ENCODE results near the gene SOWAHA.

Gene SOWAHA

DNA sequence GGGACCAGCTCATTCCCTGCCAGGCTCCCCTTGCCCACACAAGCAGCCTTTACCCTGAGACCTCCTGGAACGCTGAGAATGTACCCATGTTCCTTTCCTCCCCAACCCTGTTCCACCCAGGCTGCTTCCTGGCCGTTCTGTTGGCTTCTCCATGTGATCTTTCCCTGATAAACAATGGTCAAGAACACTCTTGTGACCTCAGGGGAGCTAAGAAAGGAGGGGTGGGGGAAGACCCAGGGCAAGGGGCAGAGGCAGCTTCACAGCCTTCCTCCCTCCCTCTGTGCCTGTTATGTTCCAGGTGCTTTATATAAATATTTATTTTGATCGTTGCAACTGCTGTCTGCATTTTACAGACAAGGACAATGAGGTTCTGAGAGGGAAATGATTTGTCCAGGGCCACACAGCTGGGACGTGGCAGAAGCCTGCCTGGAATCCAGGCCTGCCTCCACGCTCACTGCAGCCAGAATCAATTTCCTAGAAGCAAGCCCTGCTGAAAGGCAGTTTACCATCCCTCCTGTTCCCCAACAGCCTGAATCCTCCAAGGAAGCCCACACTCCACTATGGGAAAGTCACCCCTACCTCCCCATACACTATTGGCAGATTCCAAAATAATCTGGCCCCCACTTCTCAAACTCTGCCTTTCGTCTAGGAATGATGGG, 13.5 kb downstream of the SOWAHA start:
- no peak for DNase-seq (ENCODE audit: low spot score)

DNA sequence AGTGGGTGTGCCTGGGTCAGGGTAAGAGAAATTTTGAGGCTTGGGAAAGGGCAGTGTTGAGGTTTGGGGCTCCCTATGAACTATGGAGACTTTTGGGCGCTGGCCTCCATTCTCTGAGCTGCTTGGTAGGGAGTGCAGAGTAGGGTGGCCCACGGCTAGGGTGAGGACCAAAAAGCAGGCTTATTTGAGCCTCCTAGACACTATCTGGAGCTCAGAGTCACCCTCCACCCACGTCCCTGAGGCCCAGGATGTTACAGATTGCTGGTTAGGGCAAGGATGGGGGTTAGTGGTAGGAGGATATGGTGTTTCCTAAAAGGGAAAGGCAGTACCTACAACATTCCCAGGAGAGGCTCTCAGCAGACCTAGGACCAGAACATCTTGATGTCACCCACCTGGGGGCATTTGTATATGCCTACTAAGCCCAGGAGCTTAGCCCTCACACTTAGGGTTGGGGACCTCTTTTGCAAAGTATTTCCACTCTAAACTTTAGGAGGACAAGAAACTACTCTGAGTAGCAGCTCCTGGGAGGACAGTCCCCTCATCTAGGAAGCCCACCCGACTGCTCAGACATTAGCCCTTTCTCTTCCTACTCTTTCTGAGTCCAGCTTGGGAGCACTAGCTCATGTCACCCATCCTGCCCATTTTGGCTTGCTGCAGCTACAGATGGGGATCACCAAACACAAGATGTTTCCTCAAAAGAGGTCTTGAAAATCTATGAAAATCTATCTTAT, 15.0 kb downstream of the SOWAHA start:
- DNase-seq (ENCODE audit: low spot score) = no peak

DNA sequence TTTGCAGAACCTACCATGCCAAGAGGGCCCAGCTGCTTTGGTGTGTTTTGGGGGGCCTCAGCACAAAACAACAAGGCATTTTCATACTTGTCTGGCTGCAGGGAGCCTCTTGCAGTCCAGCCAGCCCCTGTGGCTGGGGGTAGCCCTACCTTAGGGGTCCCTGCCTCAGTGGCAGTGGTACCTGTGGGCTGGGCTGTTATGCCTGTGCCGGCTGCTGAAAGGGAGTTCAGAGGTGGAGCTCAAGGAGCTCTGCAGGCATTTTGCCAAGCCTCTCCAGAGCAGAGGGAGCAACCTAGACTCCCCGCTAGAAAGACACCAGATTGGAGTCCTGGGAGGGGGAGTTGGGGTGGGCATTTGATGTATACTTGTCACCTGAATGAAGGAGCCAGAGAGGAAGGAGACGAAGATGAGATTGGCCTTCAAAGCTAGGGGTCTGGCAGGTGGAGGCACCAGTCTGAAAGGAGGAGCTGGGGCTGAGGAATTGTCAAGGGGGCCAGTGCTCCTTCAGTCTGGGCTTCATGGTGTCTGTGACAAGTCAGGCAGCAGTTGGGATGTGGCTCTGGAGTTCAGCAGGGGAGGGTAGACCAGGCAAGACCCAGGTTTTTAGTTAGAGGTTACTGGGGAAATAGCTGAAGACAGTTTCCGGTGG, 15.9 kb downstream of the SOWAHA start:
- no peak for DNase-seq (ENCODE audit: low spot score)

DNA sequence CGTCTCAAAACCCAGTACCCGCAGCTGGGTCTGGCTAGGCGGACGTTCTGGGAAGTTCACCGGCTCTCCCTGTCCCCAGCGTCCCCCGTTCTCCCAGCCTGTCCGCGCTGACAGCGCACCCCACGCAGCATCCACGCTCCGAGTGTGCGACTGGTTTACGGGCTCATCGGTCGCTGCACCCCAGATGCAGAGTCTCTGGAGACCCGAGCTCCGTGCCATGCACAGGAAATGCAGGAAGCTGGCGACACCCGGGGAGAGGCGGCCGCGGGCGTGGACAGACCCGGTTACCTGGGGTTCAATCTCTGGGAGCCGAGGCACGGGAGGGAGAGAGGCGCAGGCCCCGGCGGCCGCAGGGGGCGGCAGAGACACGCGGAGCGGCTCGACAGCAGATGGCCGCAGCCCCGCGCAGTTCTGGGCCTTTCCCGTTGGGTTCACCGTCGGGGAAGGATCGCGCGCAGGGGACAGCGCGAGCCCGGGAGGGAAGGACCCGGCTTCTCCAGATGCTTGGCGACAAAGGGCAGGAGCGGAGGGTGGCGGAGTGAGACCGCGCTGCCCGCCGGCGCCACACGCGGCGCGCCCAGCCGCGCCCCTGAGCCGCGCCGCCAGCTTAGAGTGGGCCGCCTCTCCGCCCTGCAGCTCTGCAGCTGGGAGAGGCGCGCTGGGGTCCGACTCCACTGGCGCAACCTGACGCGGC, 16.8 kb downstream of the SOWAHA start:
- DNase-seq (ENCODE audit: low spot score) = peak; percentile 94

DNA sequence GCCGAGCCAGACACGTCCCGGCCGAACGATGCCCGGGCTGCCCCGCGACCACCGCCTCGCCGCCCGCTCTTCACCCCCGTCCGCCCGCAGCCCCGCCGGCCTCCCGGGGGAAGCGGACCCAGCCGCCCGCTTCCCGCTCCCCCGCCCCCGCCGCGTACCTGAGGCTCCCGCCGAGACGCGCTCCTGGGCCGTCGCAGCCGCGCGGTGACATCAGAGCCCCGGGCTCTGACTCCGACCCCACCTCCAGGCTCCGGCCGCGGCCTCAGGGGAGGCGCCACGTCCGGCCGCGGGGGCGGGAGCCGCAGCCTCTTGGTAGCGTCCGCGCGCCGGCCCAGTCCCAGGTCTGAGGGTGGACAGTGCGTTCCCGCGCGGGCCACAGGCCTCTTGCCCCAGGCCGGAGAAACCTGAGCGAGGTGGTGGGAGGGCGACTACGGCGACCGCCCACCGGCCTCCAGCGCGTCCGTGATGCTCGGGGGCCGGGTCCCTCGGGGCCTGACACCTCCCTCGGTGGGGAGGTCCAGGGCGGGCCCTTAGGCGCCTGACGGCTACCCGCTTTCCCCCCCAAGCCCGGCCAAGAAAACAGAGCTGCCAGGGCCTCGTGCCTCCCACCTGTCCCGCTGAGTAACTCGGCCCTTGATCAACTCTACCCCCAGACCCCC, 17.5 kb downstream of the SOWAHA start, which contains the start of gene SHROOM1:
Gene SHROOM1 (minus strand): TSS at position 212 of the 659 bp plus-strand sequence. CDS start 4,507 bp downstream, outside the sequence.
- peak; percentile 88 for DNase-seq (ENCODE audit: low spot score)

DNA sequence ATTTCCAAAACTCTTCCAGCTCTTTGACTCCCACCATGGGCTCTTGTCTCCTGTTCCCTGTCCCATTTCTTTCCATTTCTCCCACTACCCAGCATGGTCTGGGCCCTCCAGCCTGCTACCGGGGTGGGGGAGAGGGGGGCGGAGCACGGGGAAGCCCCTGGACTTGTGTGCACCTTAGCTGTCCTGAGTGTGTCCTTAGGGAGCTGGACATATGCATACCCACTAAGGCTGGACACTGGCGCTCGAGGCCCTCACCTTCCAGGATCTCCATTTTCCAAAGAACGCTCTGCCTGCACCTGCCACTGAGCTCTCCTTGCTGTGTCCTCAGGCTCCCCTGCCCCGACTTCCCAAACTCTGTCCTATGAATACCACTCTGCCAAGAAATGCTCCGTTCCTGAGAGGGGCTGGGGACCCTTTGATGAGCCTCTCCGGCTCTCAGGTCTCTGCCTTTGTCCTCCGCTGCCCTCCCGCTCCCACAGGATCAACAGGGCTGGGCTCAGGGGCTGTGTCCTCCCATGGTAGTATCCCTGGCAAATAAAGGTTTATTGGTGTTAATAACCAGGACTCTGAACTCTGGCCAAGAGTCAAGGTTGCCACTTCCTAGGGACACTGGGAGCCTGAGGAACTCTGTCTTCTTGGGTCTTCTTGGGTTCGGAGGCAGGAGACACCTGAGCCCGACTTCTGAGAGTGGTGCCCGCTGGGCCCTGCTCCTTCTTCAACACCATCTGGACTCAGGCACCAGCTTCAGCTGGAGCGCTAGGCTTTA, 18.2 kb downstream of the SOWAHA start:
- no peak for DNase-seq (ENCODE audit: low spot score)

DNA sequence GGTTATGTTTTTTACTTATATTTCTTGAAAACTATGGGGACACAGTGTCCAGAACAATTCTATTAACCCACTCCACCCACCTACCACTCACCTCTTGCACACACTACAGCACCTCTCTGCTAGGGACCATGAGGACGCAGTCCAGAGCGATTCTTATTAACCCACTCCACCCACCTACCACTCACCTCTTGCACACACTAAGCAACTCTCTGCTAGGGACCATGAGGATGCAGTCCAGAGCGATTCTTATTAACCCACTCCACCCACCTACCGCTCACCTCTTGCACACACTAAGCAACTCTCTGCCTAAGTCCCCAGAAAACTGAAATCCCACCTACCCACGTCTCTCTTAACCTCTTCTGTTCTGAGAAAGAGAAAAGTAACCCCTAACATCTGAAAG, 19.5 kb downstream of the SOWAHA start:
- no peak for DNase-seq (ENCODE audit: low spot score)

DNA sequence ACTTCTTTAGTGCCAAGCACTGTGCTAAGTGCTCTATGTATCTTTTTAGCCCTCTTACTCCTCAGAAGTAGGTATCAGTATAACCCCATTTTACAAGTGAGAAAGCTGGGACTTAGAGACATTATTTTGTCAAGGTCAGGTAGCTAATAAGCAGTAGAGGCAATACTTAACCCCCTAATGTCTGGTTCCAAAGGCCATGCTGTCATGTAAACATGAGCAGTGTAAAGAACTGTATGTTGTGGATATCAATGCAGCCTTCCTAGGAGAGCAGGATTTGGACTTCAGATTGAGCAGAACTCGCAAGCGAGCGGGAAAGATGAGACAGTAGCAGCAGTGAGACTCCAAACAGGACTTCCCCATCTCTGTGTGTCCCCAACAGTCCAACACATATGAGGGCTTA, 21.0 kb downstream of the SOWAHA start:
- DNase-seq (ENCODE audit: low spot score) = no peak

DNA sequence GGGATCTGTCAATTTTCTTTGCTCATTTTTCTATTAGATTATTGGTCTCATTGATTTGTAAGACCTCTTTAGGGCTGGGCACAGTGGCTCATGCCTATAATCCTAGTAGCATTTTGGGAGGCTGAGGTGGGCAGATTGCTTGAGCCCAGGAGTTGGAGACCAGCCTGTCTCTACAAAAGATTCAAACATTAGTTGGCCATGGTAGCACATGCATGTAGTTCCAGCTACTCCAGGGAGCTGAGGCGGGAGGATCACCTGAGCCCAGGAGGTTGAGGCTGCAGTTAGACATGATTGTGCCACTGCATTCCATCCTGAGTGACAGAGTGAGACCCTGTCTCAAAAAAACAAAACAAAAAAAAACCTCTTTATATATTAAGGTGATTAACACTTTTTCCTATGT, 23.8 kb downstream of the SOWAHA start:
- DNase-seq (ENCODE audit: low spot score) = no peak

DNA sequence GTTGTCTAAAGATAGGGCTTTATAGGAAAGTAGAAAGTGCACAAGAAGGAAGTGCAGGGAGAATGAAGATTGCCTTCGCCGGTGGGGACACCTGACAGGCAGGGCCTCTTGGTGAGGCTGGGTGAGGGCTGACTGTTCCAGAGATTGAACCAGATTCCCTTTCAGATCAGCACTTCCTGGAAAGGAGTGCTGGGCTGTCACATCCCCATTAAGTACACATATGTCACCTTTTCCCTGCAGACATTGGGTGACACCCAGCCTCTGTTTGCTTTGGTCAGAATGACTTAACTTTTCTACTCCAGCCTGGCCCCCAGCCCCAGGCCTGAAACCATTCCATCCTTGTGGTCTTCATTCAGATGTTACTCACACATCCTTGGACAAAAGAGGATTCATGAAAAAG, 24.8 kb downstream of the SOWAHA start:
- DNase-seq (ENCODE audit: low spot score) = no peak

DNA sequence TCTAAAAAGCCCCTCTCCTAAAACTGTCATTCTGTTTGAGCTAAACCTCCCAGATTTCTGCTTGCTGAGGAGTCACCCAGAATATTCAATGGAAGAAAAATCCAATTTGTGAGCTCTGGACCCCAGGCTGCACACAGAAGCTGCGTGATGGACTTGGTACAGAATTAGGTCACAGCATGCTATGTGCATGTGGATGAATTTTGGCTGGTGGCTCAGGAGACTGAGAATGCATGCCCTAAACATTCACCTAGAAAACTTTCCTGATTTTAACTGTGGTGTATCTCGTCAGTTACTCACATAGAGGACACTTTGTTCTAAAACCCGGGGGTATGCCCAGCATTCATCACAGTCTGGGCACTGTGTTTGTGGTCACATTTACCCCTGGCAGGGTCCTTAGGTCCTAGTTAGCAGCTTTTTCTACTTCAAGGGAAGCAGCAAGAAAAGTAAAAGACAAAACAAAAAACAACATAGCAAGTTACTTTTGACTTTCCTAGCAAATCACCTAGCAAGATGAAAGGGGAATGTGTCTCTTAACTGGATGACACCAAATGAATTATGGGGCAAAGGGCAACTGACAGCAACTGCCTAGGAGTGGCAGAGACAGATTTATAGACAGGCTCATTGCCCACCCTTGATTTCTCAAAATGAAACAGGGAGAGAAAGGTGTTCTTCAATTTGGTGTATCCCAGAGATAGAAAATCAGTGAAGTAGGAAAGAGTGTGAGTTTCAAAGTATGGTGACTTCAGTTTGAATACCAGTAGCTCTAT, 25.6 kb downstream of the SOWAHA start:
- DNase-seq (ENCODE audit: low spot score) = no peak

DNA sequence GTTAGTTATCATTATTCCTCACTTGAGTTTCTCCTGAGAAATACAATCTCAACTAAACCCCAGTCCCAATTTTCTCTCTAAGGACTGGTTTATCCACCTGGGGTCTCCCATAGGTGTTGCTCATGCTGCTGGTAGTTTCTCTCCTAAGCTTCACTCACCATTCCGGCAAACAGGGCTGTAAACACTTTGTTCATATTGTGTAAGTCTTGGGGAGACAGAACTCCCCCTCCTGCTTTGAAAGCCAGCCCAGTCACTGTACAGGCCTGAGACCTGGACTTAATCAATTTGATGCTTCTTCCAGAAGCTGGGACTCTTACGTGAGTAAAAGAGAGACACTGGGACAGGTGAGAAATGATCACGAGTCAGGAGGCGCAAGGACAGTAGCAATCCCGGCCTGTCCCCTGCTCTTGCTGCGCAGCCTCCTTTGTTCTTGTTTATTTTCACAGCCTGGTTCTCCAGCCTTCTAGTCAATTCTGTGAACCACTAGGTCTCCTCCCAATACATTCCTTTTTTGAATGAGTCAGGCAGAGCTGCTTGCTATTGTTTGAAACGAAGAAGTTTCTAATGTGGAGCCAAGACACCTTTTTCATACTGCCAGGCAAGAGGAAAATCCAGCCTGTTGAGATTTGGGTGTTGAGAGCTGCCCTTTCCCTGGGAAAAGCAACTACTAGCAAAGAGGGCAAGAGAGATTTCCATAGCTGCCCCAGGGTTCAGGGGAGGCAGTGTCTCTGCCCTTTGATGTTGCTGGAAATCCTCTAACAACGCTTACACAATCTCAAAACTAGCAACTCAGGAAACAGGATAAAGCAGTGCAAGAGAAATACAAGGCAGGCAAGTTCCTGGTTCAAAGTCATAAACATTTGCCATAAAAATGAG, 26.6 kb downstream of the SOWAHA start:
- DNase-seq (ENCODE audit: low spot score) = peak; percentile 68

DNA sequence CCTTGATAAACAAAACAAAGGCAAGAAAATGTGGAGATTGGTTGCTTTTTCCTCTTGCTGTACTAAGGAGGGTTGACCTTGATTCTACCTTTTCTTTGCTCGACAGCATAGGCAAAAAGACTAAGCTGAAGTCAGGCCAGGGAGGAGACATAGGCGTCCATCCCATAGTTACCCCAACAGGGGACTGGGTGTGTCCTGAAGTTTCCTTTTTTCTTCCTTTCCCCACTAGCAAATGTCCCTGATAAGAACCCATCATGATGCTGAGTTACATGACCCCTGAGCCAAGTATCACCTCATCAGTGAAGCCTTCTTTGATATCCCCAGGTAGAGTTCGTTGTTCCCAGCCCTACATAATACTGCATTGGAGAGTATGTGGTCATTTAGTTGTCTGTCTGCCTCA, 27.2 kb downstream of the SOWAHA start:
- no peak for DNase-seq (ENCODE audit: low spot score)

DNA sequence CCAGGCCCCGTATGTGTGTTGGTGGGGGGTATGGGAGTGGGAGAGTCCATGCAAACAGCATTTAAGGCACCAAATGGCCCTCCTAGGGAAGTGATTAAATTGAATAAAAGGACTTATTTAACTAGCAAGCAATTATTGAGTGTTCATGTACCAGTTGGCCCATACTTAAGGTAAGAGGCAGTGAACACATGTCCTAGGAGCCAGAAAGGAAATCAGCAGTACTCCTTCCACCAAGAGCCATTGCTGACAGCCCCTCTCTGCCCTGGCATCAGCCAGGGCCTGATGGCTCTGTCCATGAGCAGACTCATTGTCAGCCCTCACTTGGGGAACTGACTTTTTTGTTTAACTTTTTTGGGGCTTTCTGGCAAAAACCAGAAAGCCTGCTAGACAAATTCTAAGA, 27.8 kb downstream of the SOWAHA start:
- DNase-seq (ENCODE audit: low spot score) = no peak

DNA sequence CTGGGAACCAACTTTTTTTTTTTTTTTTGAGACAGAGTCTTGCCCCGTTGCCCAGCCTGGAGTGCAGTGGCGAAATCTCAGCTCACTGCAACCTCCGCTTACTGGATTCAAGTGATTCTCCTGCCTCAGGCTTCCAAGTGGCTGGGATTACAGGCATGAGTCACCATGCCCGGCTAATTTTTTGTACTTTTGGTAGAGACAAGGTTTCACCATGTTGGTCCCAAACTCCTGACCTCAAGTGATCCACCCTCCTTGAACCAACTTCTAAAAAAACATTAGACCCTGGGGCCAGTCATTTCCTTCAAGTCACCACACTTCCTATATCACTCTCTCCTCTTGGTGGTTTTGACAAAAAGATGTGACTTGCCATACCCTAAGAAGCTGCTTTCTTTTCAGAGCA, 28.2 kb downstream of the SOWAHA start:
- no peak for DNase-seq (ENCODE audit: low spot score)

DNA sequence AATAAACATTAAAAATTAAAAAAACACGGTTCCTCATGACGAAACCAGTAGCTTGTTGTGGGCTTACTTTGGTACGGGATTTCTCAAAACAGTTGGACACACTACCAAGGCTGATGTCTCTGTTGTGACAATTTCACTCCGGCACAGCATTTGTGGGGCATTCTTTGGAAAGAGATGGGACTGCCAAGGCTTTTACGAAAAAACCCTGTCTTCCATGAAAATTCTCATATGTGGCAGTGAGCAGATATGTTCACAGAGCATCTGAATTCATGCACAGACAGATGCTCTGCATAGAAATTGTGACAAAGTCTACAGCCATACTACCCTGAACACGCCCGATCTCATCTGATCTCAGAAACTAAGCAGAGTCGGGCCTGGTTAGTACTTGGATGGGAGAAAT, 35.2 kb downstream of the SOWAHA start:
- no peak for DNase-seq (ENCODE audit: low spot score)

DNA sequence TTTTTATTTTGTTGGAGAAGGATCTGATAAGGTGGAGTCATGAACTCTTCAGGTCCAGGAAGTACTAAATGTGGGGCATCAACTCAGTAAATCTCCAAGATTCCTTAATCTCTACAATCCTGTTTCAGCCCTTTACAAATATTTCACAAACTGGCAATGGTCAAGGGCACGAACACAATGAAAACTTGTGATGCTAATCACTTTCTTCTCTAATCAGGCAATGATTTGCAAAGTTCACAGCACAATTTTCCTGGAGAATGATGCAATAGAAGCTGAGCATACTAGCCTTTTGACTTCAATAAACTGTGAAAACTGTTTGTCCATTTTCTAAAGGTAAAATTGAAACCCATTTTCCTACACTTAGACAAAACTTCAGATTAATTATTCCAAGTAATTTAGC, 36.2 kb downstream of the SOWAHA start:
- no peak for DNase-seq (ENCODE audit: low spot score)

DNA sequence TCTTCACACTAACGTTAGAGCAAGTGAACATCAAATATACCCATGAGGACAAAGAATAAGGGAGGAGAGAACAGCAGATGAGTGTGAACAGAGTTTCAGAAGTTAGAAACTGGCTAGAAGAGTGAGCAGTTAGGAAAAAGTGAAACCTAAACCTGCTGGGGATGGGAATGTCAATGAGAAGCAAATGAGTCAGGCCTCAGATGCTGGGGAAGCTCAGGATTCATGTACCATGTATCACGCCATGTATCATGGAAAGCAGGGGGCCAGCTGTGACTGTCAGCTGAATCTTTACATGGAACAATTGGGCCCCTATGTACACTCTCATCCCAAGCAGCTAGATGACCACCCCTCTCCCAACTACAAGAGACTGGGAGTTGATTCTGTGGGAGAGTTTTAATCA, 37.0 kb downstream of the SOWAHA start:
- peak; percentile 55 for DNase-seq (ENCODE audit: low spot score)

DNA sequence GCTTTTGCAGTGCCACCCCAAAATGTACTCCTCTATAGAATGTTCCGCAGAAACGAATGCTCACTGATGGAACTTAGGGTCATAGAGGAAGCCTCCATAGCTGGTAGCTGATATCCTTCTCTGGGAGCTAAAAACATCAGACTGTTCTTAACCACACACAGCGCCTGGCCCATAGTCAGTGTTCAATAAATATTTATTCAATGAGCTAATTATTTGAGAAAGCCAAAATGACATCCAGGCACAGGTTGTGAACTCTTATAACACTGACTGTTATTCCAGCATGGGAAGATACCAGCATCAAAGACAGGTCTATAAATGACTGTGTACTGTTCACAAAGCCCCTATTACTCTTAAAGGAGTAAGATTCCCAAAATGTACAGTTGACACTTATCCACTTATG, 40.2 kb downstream of the SOWAHA start:
- no peak for DNase-seq (ENCODE audit: low spot score)

DNA sequence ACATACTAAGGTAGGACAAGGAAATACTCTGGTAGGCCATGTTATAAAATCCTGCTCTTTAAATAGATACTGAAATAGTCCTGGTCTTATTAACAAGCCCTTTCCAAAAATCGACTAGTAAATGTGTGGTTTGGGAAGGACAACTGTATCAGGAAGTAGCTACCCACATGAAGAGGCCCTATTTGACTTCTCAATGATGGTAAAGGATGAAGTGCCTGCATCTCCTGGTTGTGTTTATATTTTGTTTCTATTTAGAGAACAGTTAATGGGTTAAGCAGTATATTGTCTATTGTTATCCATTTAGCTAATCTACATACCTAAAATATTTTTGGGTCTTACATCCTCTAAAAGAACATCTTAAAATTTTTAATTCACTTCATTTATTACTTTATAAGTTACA, 40.7 kb downstream of the SOWAHA start:
- no peak for DNase-seq (ENCODE audit: low spot score)

All from AG08396 (cell line).